IMR-90 (cell line): Measurements from ENCODE around the gene MRPS34.

Experiments
- BHLHE40 ChIP-seq: fragments of 150-350 bp; IDR thresholded peaks from 2 replicates; pipeline ENCODE4 v1.6.1; 2016; ENCODE audit warnings: mild to moderate bottlenecking, low read depth, low read length
- CHD1 ChIP-seq: IDR thresholded peaks from 2 replicates; pipeline ENCODE4 v1.6.1; 2012; ENCODE audit warnings: low read depth, low read length, improper control_type of control experiment
- MAFK ChIP-seq: IDR thresholded peaks from 2 replicates; pipeline ENCODE4 v1.6.1; 2012; ENCODE audit warnings: low read depth, low read length, improper control_type of control experiment
- MXI1 ChIP-seq: IDR thresholded peaks from 2 replicates; pipeline ENCODE4 v1.6.1; 2012; ENCODE audit warnings: low read depth, mild to moderate bottlenecking, low read length, moderate library complexity, borderline replicate concordance
- NFE2L2 ChIP-seq: fragments of 150-350 bp; IDR thresholded peaks from 2 replicates; pipeline ENCODE4 v1.6.1; 2016; ENCODE audit warnings: low read depth, mild to moderate bottlenecking, low read length
- POLR2A ChIP-seq: IDR thresholded peaks from 2 replicates; pipeline ENCODE4 v1.6.1; 2012; ENCODE audit warnings: mild to moderate bottlenecking, low read depth, low read length
- RAD21 ChIP-seq: IDR thresholded peaks from 2 replicates; pipeline ENCODE4 v1.6.1; 2012; ENCODE audit warnings: low read length, improper control_type of control experiment
- RCOR1 ChIP-seq: IDR thresholded peaks from 2 replicates; pipeline ENCODE4 v1.6.1; 2012; ENCODE audit warnings: mild to moderate bottlenecking, low read length, improper control_type of control experiment; ENCODE audit not compliant: insufficient replicate concordance
- RFX5 ChIP-seq: IDR thresholded peaks from 2 replicates; pipeline ENCODE4 v1.8.0; 2012; ENCODE audit warnings: low read depth, mild to moderate bottlenecking, low read length, moderate library complexity
- SMC3 ChIP-seq: fragments of 150-350 bp; IDR thresholded peaks from 2 replicates; pipeline ENCODE4 v1.6.1; 2016; ENCODE audit warnings: low read depth, mild to moderate bottlenecking, antibody characterized with exemption, low read length, moderate library complexity
- USF2 ChIP-seq: fragments of 150-350 bp; IDR thresholded peaks from 2 replicates; pipeline ENCODE4 v1.6.1; 2017; ENCODE audit warnings: mild to moderate bottlenecking, antibody characterized with exemption, low read length, low read depth
- TF ChIP-seq, protein P1 (sequence below): conservative IDR thresholded peaks from 2 replicates; pipeline ENCODE4 v1.5.1; 2012; ENCODE audit warnings: mild to moderate bottlenecking, low read depth, low read length, improper control_type of control experiment
- TF ChIP-seq, protein P2 (sequence below): fragments of 150-350 bp; IDR thresholded peaks from 2 replicates; pipeline ENCODE4 v1.6.1; 2016; ENCODE audit warnings: low read depth, mild to moderate bottlenecking, low read length, moderate library complexity, borderline replicate concordance

DNA sequence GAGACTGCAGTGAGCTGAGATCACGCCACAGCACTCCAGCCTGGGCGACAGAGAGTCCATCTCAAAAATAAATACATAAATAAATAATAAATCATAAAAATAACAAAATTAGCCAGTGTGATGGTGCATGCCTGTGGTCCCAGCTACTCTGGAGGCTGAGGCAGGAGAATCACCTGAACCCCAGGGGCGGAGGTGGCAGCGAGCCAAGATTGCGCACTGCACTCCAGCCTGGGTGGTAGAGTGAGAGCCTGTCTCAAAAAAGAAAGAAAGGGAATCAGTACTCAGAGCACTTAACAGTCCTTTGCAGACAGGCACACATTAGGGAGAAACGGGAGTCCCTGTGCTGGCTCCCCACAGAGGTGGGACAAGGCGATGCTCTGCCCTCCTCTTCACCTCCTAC is 41.9 kb downstream of the MRPS34 start:
- TF ChIP-seq, protein P1, sequence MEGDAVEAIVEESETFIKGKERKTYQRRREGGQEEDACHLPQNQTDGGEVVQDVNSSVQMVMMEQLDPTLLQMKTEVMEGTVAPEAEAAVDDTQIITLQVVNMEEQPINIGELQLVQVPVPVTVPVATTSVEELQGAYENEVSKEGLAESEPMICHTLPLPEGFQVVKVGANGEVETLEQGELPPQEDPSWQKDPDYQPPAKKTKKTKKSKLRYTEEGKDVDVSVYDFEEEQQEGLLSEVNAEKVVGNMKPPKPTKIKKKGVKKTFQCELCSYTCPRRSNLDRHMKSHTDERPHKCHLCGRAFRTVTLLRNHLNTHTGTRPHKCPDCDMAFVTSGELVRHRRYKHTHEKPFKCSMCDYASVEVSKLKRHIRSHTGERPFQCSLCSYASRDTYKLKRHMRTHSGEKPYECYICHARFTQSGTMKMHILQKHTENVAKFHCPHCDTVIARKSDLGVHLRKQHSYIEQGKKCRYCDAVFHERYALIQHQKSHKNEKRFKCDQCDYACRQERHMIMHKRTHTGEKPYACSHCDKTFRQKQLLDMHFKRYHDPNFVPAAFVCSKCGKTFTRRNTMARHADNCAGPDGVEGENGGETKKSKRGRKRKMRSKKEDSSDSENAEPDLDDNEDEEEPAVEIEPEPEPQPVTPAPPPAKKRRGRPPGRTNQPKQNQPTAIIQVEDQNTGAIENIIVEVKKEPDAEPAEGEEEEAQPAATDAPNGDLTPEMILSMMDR = no peak
- TF ChIP-seq USF2 = no peak
- no peak for TF ChIP-seq POLR2A
- no peak for TF ChIP-seq RAD21
- no peak for TF ChIP-seq RCOR1
- TF ChIP-seq BHLHE40 = no peak
- TF ChIP-seq, protein P2, sequence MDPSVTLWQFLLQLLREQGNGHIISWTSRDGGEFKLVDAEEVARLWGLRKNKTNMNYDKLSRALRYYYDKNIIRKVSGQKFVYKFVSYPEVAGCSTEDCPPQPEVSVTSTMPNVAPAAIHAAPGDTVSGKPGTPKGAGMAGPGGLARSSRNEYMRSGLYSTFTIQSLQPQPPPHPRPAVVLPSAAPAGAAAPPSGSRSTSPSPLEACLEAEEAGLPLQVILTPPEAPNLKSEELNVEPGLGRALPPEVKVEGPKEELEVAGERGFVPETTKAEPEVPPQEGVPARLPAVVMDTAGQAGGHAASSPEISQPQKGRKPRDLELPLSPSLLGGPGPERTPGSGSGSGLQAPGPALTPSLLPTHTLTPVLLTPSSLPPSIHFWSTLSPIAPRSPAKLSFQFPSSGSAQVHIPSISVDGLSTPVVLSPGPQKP = no peak
- TF ChIP-seq CHD1 = no peak
- TF ChIP-seq MXI1 = no peak
- no peak for TF ChIP-seq RFX5
- no peak for TF ChIP-seq MAFK
- no peak for TF ChIP-seq SMC3
- no peak for TF ChIP-seq NFE2L2
